Measurements from ENCODE around the gene MUCL3. TPM values are rescaled to one million over a fixed set of nuclear protein-coding genes. Genes with fewer than 3 reads are reported as not detected.

MUCL3 gene
- total RNA-seq, 1 experiment from 2014 or later, result 0.15 TPM

- no peak overlapping the region for H3K27ac ChIP-seq (ENCODE audit: low read depth, low read length)
- ATAC-seq (no peak), DNase-seq (ENCODE audit: low read depth, low spot score) (no peak)
- intact Hi-C loops (cut with micrococcal nuclease), result no loop called here
- no peak overlapping the region for H3K4me2 ChIP-seq (ENCODE audit: low read length)
- no peaks in the 10 kb centered on the region for H3K27me3 ChIP-seq (ENCODE audit: insufficient read depth, low read length)
- TF ChIP-seq POLR2AphosphoS5 (IDR thresholded peaks at IDR 0.05; ENCODE audit: low read depth, low read length) (no peak), SIN3A (IDR thresholded peaks at IDR 0.05; ENCODE audit: low read depth) (no peak), ELF1 (IDR thresholded peaks at IDR 0.05; ENCODE audit: borderline replicate concordance, low read depth) (no peak), SP1 (IDR thresholded peaks at IDR 0.05; ENCODE audit: low read depth) (no peak), TCF7L2 (IDR thresholded peaks at IDR 0.05; ENCODE audit: borderline replicate concordance, extremely low read depth, insufficient read depth, insufficient read length) (no peak), SRF (IDR thresholded peaks at IDR 0.05; ENCODE audit: low read depth) (no peak), CEBPB (IDR thresholded peaks at IDR 0.05; ENCODE audit: low read depth) (no peak), JUND (IDR thresholded peaks at IDR 0.05) (no peak), EGR1 (IDR thresholded peaks at IDR 0.05; ENCODE audit: low read depth) (no peak), MAX (IDR thresholded peaks at IDR 0.05) (no peak), FOSL1 (IDR thresholded peaks at IDR 0.05; ENCODE audit: low read depth) (no peak)
- TF ChIP-seq, protein P1, sequence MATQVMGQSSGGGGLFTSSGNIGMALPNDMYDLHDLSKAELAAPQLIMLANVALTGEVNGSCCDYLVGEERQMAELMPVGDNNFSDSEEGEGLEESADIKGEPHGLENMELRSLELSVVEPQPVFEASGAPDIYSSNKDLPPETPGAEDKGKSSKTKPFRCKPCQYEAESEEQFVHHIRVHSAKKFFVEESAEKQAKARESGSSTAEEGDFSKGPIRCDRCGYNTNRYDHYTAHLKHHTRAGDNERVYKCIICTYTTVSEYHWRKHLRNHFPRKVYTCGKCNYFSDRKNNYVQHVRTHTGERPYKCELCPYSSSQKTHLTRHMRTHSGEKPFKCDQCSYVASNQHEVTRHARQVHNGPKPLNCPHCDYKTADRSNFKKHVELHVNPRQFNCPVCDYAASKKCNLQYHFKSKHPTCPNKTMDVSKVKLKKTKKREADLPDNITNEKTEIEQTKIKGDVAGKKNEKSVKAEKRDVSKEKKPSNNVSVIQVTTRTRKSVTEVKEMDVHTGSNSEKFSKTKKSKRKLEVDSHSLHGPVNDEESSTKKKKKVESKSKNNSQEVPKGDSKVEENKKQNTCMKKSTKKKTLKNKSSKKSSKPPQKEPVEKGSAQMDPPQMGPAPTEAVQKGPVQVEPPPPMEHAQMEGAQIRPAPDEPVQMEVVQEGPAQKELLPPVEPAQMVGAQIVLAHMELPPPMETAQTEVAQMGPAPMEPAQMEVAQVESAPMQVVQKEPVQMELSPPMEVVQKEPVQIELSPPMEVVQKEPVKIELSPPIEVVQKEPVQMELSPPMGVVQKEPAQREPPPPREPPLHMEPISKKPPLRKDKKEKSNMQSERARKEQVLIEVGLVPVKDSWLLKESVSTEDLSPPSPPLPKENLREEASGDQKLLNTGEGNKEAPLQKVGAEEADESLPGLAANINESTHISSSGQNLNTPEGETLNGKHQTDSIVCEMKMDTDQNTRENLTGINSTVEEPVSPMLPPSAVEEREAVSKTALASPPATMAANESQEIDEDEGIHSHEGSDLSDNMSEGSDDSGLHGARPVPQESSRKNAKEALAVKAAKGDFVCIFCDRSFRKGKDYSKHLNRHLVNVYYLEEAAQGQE (IDR thresholded peaks at IDR 0.05; ENCODE audit: low read depth), result no peak
- H3K79me2 ChIP-seq (ENCODE audit: insufficient read depth, low read length), result no peaks in the 10 kb centered on the region
- H3K9me2 ChIP-seq (ENCODE audit: insufficient read depth), result no peaks in the 10 kb centered on the region
- H3K9ac ChIP-seq (ENCODE audit: low read length), result no peak overlapping the region
- H4K20me1 ChIP-seq (ENCODE audit: insufficient read depth), result no peaks in the 10 kb centered on the region
- no TSS peak for BruUV-seq (replicated peaks)
- H3K4me3 ChIP-seq (replicated peaks in 1 of 2; ENCODE audit: low read depth in 1 of 2, low read length in 2 of 2), result no peak overlapping the region
- ChIA-PET POLR2A (no interaction called here), RAD21 (ENCODE audit: low non-redundant PET in 1 of 2, low total read pairs in 2 of 2, uncharacterized antibody in 2 of 2, unreplicated experiment in 2 of 2) (no interaction called here), CTCF (no interaction called here)
- H2AFZ ChIP-seq (ENCODE audit: low read depth, low read length, poor library complexity, severe bottlenecking), result no peak overlapping the region
- H3K36me3 ChIP-seq (ENCODE audit: control insufficient read depth in 1 of 2, insufficient read depth in 2 of 2, low read length in 2 of 2), result no peaks in the 10 kb centered on the region
- no peaks in the 10 kb centered on the region for H3K9me3 ChIP-seq (ENCODE audit: control insufficient read depth in 1 of 2, insufficient read depth in 1 of 2, low read depth in 1 of 2, low read length in 2 of 2)
- no peaks in the 10 kb centered on the region for H3K4me1 ChIP-seq (ENCODE audit: control insufficient read depth in 1 of 2, insufficient read depth in 2 of 2, low read length in 2 of 2)
Measured at GRCh38 chr6:30990422-30991086, 49.8 kb downstream of the MUCL3 start.
